Nephron (organoid): ENCODE results near the gene PKM.
A peak's percentile ranks its signal among the peaks of the same experiment; 100 is the strongest.
"Not testable (repeated sequence)": the region's sequence is repeated elsewhere in the genome, so short reads cannot be mapped to it uniquely, and the experiment has no call there.

Experiments used
- H3K27ac Mint-ChIP-seq, 3 experiments: 2 replicates each; pipeline ENCODE4 v1.8.0; 2020; ENCODE audit warnings: mixed read lengths in 3 of 3, mild to moderate bottlenecking in 2 of 3, moderate library complexity in 1 of 3
- H3K27me3 Mint-ChIP-seq: 2 replicates; pipeline ENCODE4 v1.8.0; 2021; ENCODE audit warnings: low read depth, mild to moderate bottlenecking, moderate library complexity, mixed read lengths
- H3K36me3 Mint-ChIP-seq: 2 replicates; pipeline ENCODE4 v1.8.0; 2020; ENCODE audit warnings: low read depth, mixed read lengths
- H3K4me1 Mint-ChIP-seq: 2 replicates; pipeline ENCODE4 v1.8.0; 2020; ENCODE audit warnings: mixed read lengths
- H3K4me3 Mint-ChIP-seq, 3 experiments: 2 replicates each; pipeline ENCODE4 v1.8.0; 2020; ENCODE audit warnings: mild to moderate bottlenecking in 3 of 3, mixed read lengths in 3 of 3, moderate library complexity in 2 of 3
- H3K9me3 Mint-ChIP-seq: 2 replicates; pipeline ENCODE4 v1.8.0; 2020; ENCODE audit warnings: mixed read lengths
- CTCF ChIP-seq, 3 experiments: fragments of 200-600 bp; sonication (generic); IDR thresholded peaks; one replicate each; pipeline ENCODE4 v1.5.0; 2021; ENCODE audit warnings: antibody characterized with exemption in 3 of 3; ENCODE audit not compliant: unreplicated experiment in 3 of 3

The PKM gene

GRCh38 chr15:72231066-72231832 is at the start of gene PKM:
Gene PKM (minus strand): TSS chr15:72231190. CDS start chr15:72219097, 12,093 bp downstream.
- Mint-ChIP-seq H3K27me3 (no peaks in the 10 kb centered on the region), H3K9me3 (no peaks in the 10 kb centered on the region), H3K27ac (peak within 1 kb of the TSS; percentile 93 to 98 (median 97)), H3K4me3 (peak within 1 kb of the TSS; percentile 94 to 96 (median 95)), H3K4me1 (peaks cover 48% of the 10 kb centered on the region), H3K36me3 (no peaks in the 10 kb centered on the region)
- TF ChIP-seq CTCF (IDR thresholded peaks at IDR 0.05; ENCODE audit: unreplicated experiment in 3 of 3): no peak

DNA sequence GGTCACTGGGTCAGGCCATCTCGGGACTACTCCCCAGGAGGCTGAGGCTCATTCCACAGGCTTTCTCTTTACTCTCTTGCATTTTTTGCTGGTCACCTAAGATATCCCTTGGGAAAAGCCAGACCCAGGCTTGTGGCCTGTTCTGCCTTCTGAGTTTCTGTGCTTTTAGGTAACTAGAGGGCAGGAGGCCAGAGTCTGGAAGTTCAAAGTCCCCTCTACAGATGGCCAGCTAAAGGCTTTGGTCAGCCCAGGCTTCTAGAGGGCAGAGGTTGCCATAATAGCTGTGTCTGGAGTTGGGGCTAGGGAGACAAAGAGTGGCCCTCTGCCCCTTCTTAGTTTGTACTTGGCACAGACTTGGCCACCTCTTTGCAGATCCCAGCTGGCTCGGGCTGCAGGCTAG is 49.8 kb upstream of the PKM start:
- TF ChIP-seq CTCF (IDR thresholded peaks at IDR 0.05; ENCODE audit: unreplicated experiment in 3 of 3): no peak
- H3K4me3 Mint-ChIP-seq: no peak overlapping the region
- H3K4me1 Mint-ChIP-seq: peaks cover 3% of the 10 kb centered on the region
- no peak overlapping the region for H3K27ac Mint-ChIP-seq
- peaks cover 16% of the 10 kb centered on the region for H3K27me3 Mint-ChIP-seq
- H3K36me3 Mint-ChIP-seq: no peaks in the 10 kb centered on the region
- H3K9me3 Mint-ChIP-seq: no peaks in the 10 kb centered on the region

DNA sequence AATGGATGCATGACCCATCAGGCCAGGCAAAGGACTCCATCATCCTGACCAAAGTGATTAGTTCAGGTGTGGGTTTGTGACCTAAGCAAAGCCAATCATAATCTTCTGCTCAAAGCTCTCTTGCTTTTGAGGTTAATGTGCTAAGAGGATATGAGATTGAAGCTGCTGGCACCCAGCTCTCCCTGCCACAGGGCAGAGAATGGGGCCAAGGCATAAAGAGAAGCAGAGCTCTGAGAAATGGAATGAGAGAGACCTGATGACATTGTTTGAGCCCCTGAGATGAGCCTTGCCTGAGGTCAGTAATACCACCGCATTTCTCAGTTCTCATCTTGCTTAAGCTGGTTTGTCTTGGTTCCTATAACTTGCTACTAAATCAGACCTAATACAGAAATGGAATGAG is 47.7 kb upstream of the PKM start:
- Mint-ChIP-seq H3K4me3 (no peak overlapping the region), H3K27me3 (peaks cover 16% of the 10 kb centered on the region), H3K4me1 (peaks cover 9% of the 10 kb centered on the region), H3K27ac (no peak overlapping the region), H3K9me3 (no peaks in the 10 kb centered on the region), H3K36me3 (no peaks in the 10 kb centered on the region)
- no peak for TF ChIP-seq CTCF (IDR thresholded peaks at IDR 0.05; ENCODE audit: unreplicated experiment in 3 of 3)

- no peak for TF ChIP-seq CTCF (IDR thresholded peaks at IDR 0.05; ENCODE audit: unreplicated experiment in 3 of 3)
- Mint-ChIP-seq H3K4me3 (peak overlapping the region in 1 of 3 experiments; percentile 3), H3K9me3 (no peaks in the 10 kb centered on the region), H3K36me3 (no peaks in the 10 kb centered on the region), H3K27ac (no peak overlapping the region), H3K27me3 (peaks cover 7% of the 10 kb centered on the region), H3K4me1 (peaks cover 21% of the 10 kb centered on the region)
These were observed 45.3 kb upstream of the PKM start for GRCh38 chr15:72276326-72276700.

DNA sequence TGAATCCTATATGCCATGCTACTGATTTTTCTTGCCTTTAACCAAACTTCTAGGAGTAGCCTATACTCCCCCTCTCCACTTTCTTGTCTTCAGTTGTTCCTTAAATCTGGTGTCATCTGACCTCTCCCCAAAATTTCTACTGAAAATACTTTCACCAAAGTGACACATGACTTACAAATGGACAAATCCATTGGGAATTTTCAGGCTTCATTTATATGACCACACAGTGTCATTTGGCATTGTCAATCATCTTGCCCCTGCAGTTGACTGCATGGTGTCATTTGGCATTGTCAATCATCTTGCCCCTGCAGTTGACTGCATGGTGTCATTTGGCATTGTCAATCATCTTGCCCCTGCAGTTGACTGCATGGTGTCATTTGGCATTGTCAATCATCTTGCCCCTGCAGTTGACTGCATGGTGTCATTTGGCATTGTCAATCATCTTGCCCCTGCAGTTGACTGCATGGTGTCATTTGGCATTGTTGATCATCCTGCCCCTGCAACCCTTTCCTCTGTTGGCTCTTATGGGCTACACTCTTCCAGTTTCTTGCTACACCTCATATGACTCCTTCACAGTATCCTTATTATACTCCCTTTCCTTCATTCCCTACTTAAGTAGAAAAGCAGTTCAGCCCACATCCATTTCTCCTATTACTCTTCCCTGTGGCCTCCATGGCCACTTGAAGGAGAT is 44.8 kb upstream of the PKM start:
- H3K27ac Mint-ChIP-seq: peak overlapping the region in 1 of 3 experiments; percentile 24
- H3K27me3 Mint-ChIP-seq, H3K9me3 Mint-ChIP-seq, H3K36me3 Mint-ChIP-seq: not testable (repeated sequence)
- H3K4me1 Mint-ChIP-seq: peaks cover 27% of the 10 kb centered on the region
- H3K4me3 Mint-ChIP-seq: peak overlapping the region in 1 of 3 experiments; percentile 28

DNA sequence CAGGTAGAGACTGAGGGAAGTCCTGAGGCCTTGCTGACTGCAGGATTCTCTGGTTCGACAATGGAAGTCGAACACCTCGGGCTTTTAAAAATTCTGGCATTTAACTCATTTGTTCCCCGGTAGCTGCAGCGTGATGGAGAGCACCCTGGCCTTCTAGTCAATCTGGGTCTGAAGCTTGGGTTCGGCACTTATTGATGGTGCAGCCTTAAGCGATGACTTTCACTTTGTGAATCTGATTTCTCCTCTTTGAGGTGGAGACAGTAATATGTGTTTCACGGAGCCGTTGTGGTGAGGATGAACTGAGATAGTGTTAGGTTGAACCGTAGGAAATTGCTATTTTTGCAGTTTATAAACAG is 42.0 kb upstream of the PKM start:
- Mint-ChIP-seq H3K4me1 (peaks cover 36% of the 10 kb centered on the region), H3K27ac (peak overlapping the region; percentile 76 to 91 (median 88)), H3K9me3 (no peaks in the 10 kb centered on the region), H3K4me3 (peak overlapping the region; percentile 87 to 90 (median 89)), H3K36me3 (peaks cover 16% of the 10 kb centered on the region), H3K27me3 (peaks cover 4% of the 10 kb centered on the region)
- peak in 1 of 3 experiments; percentile 7 for TF ChIP-seq CTCF (IDR thresholded peaks at IDR 0.05; ENCODE audit: unreplicated experiment in 3 of 3)
